ENCODE measurements around the gene OPN4. TPM values are rescaled to one million over a fixed set of nuclear protein-coding genes. Genes with fewer than 3 reads are reported as not detected.

Gene OPN4
- total and polyA plus RNA-seq, 9 of the 15 experiments (the other 6 are each of a cell fraction or from before 2014, with no cell fraction given), result not detected

DNA sequence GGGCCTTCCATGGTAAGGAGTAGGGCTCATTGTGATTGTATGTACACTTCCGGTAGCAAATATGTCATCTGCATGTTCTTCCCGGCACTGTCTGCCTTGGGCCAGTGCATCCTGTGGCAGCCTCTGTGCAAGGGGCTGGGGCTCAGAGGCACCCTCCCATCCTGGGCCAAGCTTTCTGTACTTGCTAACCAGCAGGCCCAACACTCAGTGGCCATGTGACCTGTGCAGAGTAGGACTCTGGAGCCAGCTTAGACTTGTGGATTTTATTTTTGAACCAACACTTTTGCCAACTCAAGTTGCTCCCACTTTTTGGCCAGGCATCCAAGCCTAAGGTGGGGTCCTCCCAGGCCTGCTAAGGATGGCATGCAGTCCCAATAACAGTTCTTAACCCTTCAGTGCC lies 38.9 kb downstream of the OPN4 start:
- ChIA-PET CTCF (ENCODE audit: low intra/inter-chr PET ratio) (interaction anchor here (1.1 to 1.5 kb wide), 3 partner anchors 205 to 267 kb away, joined by 4 read pairs; no protein-coding TSS in a partner anchor), POLR2A (interaction anchor here (0.7 kb wide), 1 partner anchor 14 kb away, joined by 3 read pairs; no protein-coding TSS in a partner anchor)
- intact Hi-C loops (cut with micrococcal nuclease), result no loop called here
- Histone ChIP-seq H3K9me1 (ENCODE audit: control insufficient read depth, insufficient read depth, low read length) (peaks cover 3% of the 10 kb centered on the region), H3K4me3 (no peak overlapping the region), H3K4me1 (replicated peaks in 1 of 2; ENCODE audit: control insufficient read depth in 2 of 2, insufficient read depth in 2 of 2, low read length in 2 of 2) (peaks cover 0 to 6% of the 10 kb centered on the region in 2 experiments; a peak in 1 of 5 replicates), H3K27me3 (ENCODE audit: control insufficient read depth in 2 of 2, insufficient read depth in 2 of 2, low read length in 2 of 2) (peaks cover 0 to 5% of the 10 kb centered on the region in 2 experiments; a peak in 1 of 5 replicates), H3K79me2 (ENCODE audit: control insufficient read depth, insufficient read depth, low read length) (no peaks in the 10 kb centered on the region), H3K4me2 (ENCODE audit: insufficient read depth, low read length) (no peak overlapping the region), H3K36me3 (ENCODE audit: control insufficient read depth, insufficient read depth, low read length) (no peaks in the 10 kb centered on the region), H3K9me3 (replicated peaks; ENCODE audit: control insufficient read depth, insufficient read depth, low read depth, low read length) (no peaks in the 10 kb centered on the region), H3K27ac (ENCODE audit: extremely low read depth, low read depth, low read length) (no peak overlapping the region), H2AFZ (ENCODE audit: low read depth, low read length) (no peak overlapping the region), H4K20me1 (replicated peaks; ENCODE audit: control insufficient read depth, insufficient read depth, low read length) (no peaks in the 10 kb centered on the region), H3K9ac (ENCODE audit: insufficient read depth in 1 of 2, low read depth in 2 of 2, low read length in 2 of 2) (peak overlapping the region in 1 of 2 experiments; percentile 10; a peak in 1 of 4 replicates)
- ATAC-seq (no peak), FAIRE-seq (no peak), DNase-seq (ENCODE audit: extremely low read depth in 1 of 4, low spot score in 3 of 4) (no peak)
- 86% methylated on average over 1 of the region's 2 CpGs for WGBS (ENCODE audit: insufficient coverage, low coverage, missing lambda C conversion rate)
- TF ChIP-seq, protein P1, sequence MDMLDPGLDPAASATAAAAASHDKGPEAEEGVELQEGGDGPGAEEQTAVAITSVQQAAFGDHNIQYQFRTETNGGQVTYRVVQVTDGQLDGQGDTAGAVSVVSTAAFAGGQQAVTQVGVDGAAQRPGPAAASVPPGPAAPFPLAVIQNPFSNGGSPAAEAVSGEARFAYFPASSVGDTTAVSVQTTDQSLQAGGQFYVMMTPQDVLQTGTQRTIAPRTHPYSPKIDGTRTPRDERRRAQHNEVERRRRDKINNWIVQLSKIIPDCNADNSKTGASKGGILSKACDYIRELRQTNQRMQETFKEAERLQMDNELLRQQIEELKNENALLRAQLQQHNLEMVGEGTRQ (CRISPR knock-in tag; IDR thresholded peaks at IDR 0.05), result 0 out of 2 replicates have a peak, but pooled peaks have one; percentile 3
- TF ChIP-seq FOSL1 (tag; conservative IDR thresholded peaks at IDR 0.05), result no peak
- in situ Hi-C loops (cut with MboI), result no loop called here
- no TSS peak for BruUV-seq (replicated peaks)

DNA sequence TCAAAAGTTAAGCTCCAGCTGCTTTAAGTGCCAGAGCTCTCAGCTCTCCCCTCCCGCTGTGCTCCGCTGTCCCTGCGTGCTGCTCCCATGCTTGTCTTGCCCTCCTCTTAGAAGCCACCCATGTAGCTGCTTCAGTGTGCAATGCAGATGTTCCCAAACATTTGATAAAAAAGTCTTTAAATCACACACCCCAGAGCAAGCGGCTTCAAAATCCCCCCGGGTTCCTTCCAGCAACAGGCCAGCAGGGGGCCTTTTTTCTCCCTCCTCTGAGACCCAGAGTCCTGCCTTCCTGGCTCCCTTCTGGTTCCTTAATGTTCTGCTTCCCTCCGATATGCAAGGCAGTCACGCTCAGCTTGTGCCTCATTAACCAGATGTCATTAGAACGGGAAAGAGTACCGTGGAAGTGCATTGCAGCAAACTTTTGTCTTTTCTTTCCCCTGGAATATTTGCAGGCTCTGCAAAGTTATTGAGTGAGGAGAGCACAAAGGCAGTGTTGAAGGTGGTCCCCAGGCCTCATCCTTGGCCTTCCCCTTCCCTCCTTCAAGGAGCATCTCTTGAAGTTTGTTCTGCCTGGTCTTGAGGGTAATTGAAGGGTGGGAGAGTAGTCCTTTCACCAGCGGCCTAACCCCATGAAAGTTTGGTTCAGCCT lies 39.5 kb downstream of the OPN4 start:
- 5% methylated on average over 7 of the region's 10 CpGs for whole genome bisulfite sequencing (ENCODE audit: insufficient coverage, low coverage, missing lambda C conversion rate)
- Histone ChIP-seq H3K4me3 (no peak overlapping the region), H2AFZ (ENCODE audit: low read depth, low read length) (0 out of 2 replicates have a peak overlapping the region, but pooled peaks have one; percentile 39), H3K9me1 (ENCODE audit: control insufficient read depth, insufficient read depth, low read length) (peaks cover 3% of the 10 kb centered on the region), H3K79me2 (ENCODE audit: control insufficient read depth, insufficient read depth, low read length) (no peaks in the 10 kb centered on the region), H3K27ac (ENCODE audit: extremely low read depth, low read depth, low read length) (no peak overlapping the region), H3K36me3 (ENCODE audit: control insufficient read depth, insufficient read depth, low read length) (no peaks in the 10 kb centered on the region), H3K4me1 (replicated peaks in 1 of 2; ENCODE audit: control insufficient read depth in 2 of 2, insufficient read depth in 2 of 2, low read length in 2 of 2) (peaks cover 0 to 6% of the 10 kb centered on the region in 2 experiments; a peak in 1 of 5 replicates), H3K27me3 (ENCODE audit: control insufficient read depth in 2 of 2, insufficient read depth in 2 of 2, low read length in 2 of 2) (peaks cover 0 to 5% of the 10 kb centered on the region in 2 experiments; a peak in 1 of 5 replicates), H3K9ac (ENCODE audit: insufficient read depth in 1 of 2, low read depth in 2 of 2, low read length in 2 of 2) (peak overlapping the region in 1 of 2 experiments; percentile 10; a peak in 1 of 4 replicates), H3K9me3 (replicated peaks; ENCODE audit: control insufficient read depth, insufficient read depth, low read depth, low read length) (no peaks in the 10 kb centered on the region), H3K4me2 (ENCODE audit: insufficient read depth, low read length) (no peak overlapping the region), H4K20me1 (replicated peaks; ENCODE audit: control insufficient read depth, insufficient read depth, low read length) (no peaks in the 10 kb centered on the region)
- DNase-seq (ENCODE audit: extremely low read depth in 1 of 4, low spot score in 3 of 4) (peak; percentile 59 to 66 (median 62)), ATAC-seq (peak; percentile 87), FAIRE-seq (no peak)
- BruUV-seq (replicated peaks), result no TSS peak
- intact Hi-C loops (cut with micrococcal nuclease), result loop anchor here (1.0 kb wide), 1 partner anchor 205 kb away; no protein-coding TSS in a partner anchor
- POLR2A ChIA-PET, result interaction anchor here (0.7 kb wide), 1 partner anchor 14 kb away, joined by 3 read pairs; no protein-coding TSS in a partner anchor
- in situ Hi-C loops (cut with MboI), result no loop called here
- CTCF ChIA-PET (ENCODE audit: low intra/inter-chr PET ratio), result interaction anchor here (1.1 to 1.5 kb wide), 3 partner anchors 205 to 266 kb away, joined by 4 read pairs; no protein-coding TSS in a partner anchor
- TF ChIP-seq SMC3 (conservative IDR thresholded peaks at IDR 0.05; ENCODE audit: insufficient read depth, low read depth, low read length), result peak; percentile 68
- 0 out of 2 replicates have a peak, but pooled peaks have one; percentile 21 for TF ChIP-seq TCF3 (CRISPR knock-in tag; IDR thresholded peaks at IDR 0.05)
- TF ChIP-seq NEUROD1 (IDR thresholded peaks at IDR 0.05; ENCODE audit: borderline replicate concordance, low read depth, low read length, partially characterized antibody), result no peak
- 0 out of 2 replicates have a peak, but pooled peaks have one; percentile 19 for TF ChIP-seq RB1 (IDR thresholded peaks at IDR 0.05; ENCODE audit: low read depth)
- 0 out of 4 replicates have a peak, but pooled peaks of 1 of the 2 experiments have one; percentile 25 for TF ChIP-seq MAZ (CRISPR knock-in tag; conservative IDR thresholded peaks at IDR 0.05 in 1 of 2, IDR thresholded peaks at IDR 0.05 in 1 of 2)
- peak; percentile 52 to 64 for TF ChIP-seq RAD21 (CRISPR knock-in tag; conservative IDR thresholded peaks at IDR 0.05 in 1 of 2, IDR thresholded peaks at IDR 0.05 in 1 of 2)
